HG02623 (cell line): ENCODE results near the gene SPAM1.
A peak's percentile ranks its signal among the peaks of the same experiment; 100 is the strongest.
"Not testable (repeated sequence)": the region's sequence is repeated elsewhere in the genome, so short reads cannot be mapped to it uniquely, and the experiment has no call there.

Experiments
- ATAC-seq: cut with Tn5 transposase; IDR thresholded peaks from one replicate; pipeline ENCODE4 v1.9.1; 2021; ENCODE audit warnings: moderate library complexity; ENCODE audit not compliant: unreplicated experiment

Gene SPAM1, protein sequence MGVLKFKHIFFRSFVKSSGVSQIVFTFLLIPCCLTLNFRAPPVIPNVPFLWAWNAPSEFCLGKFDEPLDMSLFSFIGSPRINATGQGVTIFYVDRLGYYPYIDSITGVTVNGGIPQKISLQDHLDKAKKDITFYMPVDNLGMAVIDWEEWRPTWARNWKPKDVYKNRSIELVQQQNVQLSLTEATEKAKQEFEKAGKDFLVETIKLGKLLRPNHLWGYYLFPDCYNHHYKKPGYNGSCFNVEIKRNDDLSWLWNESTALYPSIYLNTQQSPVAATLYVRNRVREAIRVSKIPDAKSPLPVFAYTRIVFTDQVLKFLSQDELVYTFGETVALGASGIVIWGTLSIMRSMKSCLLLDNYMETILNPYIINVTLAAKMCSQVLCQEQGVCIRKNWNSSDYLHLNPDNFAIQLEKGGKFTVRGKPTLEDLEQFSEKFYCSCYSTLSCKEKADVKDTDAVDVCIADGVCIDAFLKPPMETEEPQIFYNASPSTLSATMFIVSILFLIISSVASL

DNA sequence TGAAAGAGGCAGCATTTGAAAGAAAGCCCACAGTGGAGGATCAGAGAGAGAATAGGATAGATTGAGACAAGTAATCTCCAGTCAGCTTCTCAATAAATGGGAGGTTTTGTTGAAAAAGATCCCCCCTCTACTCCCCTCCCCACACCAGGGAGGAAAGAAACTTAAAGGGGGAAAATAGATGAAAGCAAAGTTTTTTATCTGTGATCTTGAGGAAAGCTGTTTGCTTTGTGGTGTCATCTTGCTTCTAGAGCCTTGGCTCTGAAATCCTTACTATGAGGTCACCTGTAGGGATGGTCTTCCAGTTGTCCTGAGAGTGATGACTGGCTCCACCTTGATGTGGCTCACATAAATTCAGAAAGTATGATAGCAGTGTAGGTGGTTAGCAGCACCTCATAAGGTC lies at the start of gene SPAM1:
Gene SPAM1 (plus strand): TSS at position 301 of the 400 bp plus-strand sequence. CDS start 28,330 bp downstream, outside the sequence.
- no peak for ATAC-seq

DNA sequence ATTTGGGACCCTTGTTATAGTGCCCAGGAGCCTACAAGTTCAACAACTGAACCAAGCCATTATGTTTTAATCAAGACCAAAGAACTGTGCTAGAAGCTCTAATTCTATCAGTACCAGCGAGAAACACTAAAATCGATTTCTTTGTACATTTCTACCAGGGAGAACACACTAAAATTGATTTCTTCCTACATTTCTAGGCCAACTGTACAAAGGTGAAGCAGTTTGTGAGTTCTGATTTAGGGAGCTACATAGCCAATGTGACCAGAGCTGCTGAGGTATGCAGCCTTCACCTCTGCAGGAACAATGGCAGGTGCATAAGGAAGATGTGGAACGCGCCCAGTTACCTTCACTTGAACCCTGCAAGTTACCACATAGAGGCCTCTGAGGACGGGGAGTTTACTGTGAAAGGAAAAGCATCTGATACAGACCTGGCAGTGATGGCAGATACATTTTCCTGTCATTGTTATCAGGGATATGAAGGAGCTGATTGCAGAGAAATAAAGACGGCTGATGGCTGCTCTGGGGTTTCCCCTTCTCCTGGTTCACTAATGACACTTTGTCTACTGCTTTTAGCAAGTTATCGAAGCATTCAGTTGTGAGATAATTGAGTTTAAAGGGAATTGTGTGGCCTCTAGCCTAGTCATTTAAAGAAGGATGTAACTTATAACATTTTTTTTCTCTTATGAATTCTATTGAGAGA lies 48.3 kb upstream of the SPAM1 start:
- no peak for ATAC-seq

DNA sequence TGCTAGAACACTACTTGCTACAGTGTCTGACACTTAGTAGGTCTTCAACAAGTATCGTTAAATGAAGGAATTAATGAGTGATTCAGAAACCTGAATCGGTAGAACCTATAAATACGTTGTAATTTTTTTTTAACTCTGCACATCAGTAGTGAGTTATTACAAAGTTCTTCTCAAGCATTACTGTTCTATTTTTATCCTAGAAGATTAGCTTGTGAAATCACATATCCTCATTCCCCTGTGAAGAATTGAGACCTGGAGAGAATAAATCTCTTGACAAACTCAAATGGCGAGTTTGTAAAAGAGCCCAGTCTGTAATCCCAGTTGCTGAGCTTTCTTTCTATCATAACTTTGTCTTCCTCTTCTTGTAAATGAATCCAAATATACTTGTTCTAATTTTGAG lies 45.4 kb upstream of the SPAM1 start:
- no peak for ATAC-seq

DNA sequence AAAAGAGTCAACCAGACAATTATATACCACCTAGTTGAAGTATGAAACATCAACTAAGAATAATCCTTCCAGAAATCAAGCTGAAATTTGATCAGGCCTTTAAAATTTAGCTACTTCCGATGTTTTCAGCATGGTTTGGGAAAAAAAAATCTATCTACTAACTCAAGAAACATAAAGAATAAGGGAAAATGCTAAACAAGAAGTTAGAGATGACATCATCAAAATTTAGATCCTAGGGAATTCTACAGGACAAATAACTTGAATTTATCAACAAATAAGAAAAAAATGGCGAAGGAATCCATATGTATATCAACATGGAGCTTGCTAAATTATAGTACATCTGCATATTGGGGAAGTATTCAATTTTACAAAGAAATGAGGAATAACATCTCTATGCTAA lies 43.7 kb upstream of the SPAM1 start:
- ATAC-seq = no peak

DNA sequence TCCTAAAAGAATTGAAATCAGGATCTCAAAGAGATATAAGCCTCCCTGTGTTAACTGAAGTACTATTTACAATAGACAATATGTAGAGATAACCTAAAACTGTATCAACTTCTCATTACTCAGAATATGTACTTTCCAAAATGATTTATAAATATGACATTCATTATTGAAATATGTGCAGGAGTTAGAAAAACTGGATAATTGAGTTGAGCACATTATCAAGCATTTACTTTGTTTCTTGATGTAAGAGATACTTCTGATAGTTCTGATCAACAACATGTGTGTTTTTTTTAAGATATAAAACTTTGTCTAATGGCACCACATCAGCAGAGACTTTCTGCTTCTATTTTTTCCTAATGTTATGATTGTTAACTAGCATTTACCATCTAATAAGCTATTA lies 41.9 kb upstream of the SPAM1 start:
- ATAC-seq = no peak

DNA sequence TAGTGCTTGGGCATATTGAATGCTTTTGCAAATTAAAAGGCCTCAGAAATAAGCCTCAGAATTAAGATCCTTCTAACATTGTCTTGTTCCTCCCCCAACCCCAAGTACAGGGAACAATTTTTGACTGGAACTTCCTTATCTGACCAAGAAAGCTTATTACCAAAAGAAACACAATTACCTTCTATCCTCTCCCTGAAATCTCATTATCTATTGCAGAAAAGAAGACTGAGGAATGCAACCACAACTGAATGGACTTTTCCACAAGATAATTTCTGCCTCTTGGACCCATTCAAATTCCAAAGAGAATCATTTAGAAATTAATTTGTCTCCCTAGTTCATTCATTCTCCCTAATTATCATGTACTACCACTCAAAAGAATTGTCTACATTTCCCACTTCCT lies 36.8 kb upstream of the SPAM1 start:
- ATAC-seq = no peak

DNA sequence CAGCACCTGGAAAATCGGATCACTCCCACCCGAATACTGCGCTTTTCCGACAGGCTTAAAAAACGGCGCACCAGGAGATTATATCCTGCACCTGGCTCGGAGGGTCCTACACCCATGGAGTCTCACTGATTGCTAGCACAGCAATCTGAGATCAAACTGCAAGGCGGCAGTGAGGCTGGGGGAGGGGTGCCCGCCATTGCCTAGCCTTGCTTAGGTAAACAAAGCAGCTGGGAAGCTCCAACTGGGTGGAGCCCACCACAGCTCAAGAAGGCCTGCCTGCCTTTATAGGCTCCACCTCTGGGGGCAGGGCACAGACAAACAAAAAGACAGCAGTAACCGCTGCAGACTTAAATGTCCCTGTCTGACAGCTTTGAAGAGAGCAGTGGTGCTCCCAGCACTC lies 30.3 kb upstream of the SPAM1 start:
- not testable (repeated sequence) for ATAC-seq

DNA sequence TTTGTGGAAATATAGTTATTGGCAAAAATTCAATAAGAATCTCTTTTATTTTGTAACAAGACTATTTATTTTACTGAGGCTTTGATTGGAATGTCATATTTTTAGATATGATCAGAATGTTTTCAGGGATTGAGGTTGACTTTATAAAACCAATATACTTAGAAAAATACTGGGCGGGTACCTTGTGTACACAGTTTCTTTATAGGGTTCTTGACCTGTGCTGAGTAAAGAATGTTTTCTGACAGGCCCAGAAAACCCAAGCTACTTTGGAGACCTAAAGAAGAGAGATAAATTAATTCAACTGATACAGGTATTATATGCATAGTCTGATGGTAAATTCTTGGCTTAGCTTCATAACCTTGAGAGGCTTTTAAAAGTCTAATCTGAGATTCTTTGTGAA lies 23.9 kb upstream of the SPAM1 start:
- no peak for ATAC-seq

DNA sequence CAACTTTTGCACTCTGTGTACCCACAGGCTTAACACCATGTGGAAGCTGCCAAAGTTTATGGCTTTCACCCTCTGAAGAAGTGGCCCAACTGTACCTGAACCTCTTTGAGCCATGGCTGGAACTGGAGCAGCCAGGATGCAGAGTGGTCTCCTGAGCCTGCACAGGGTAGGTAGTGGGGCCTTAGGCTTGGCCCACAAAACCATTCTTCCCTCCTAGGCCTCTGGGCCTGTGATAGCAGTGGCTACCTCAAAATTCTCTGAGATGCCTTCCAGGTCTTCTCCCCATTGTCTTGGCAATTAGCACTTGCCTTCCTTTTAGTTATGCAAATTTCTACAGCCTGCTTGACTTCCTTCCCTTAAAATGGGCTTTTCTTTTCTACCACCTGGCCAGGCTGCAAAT lies 19.3 kb upstream of the SPAM1 start:
- no peak for ATAC-seq

DNA sequence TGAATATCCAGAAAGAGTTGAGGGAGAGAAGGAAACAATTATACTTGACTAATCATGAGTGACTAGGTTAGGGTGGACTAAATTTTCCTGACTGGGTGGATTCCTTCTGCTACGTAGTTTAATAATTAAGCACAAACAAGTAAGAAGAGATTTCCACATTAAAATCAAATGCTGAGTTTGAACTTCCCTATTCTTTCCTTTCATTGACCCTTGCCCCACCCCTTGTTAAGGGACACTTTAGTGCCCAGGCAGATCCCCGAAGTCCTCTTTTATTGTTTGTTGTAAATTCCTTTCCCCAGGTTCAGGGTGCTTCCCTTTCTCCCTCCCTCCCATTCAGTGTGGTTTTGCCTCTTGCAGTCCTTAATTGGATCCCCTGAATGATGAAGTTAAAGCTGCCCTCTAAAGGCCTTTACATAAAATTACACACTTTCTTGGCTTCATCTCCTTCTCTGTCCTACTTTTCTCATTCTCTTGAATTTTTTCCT lies 8.8 kb upstream of the SPAM1 start:
- peak; percentile 56 for ATAC-seq

DNA sequence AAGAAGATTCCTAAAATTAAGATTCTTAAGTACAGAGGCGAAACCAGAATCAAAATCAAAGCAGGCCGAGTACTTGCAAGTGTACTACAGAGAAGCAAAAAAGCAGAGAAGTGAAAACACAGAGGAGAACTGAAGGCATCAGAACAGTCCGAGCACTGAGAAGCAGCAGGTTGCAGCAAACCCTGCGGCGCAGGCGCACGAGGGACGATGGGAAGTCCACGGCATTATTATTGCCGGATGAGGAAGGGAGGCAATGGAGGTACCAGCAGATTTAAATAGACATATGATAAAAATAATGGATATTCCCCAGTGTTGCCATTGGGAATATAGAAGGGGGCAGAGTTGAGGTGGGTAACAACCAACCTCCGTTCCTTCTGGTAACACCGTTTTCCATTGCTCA lies 7.2 kb upstream of the SPAM1 start:
- no peak for ATAC-seq

DNA sequence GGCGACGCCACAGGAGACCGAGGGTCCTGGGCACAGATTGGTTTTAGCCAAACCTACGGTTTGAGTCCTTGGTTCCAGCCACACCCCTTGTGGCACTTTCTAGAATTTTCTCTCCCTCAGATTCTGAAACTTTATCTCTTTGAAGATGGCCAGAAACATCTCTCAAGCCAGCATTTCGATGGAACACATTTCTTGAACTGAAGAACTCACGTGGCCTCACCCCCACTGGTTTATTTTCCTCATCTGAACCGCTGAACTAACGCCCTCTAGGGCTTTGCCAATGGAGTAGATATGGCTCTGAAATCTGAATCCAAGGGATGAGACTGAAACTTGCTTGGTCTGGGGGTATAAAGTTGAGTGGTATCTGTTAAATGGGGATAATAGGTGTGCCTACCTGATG lies 6.7 kb upstream of the SPAM1 start:
- ATAC-seq = no peak

DNA sequence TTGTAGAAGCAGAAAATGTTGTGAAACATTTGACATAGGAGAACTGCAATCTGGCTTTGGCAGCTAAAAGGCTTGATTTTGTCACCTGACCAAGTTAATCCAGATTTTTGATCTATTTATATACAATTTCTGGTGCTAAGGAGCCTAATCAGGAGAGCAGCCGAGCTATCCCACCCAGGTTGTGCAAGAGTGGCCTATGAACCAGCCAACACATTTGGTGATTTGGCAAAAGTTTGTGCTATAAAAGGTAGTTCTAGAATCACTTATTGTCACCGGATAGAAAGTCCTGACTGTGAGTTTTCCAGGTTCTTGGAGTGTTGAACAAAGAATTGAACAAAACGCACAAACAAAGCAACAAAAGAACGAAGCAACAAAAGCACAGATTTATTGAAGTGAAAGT lies 1.4 kb upstream of the SPAM1 start:
- ATAC-seq = no peak

DNA sequence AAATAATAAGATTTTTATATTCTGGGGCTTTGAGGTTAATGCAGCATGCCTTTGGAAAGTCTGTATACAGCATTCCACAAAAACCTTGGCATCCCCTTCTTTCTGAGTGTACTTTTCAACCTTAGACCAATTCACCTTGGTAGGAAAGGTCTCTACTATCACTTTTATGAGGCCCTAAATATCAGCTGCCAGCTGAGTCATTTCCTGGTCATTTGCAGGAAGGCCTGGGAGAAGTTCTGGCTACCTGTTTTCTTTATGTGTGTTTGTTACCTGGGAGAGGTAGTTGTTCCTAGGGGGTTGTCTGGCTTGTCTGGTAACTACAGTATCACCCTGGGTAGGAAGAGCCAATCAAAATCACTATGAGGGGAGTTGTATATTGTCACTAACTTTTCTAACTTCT lies 4.1 kb downstream of the SPAM1 start:
- no peak for ATAC-seq

DNA sequence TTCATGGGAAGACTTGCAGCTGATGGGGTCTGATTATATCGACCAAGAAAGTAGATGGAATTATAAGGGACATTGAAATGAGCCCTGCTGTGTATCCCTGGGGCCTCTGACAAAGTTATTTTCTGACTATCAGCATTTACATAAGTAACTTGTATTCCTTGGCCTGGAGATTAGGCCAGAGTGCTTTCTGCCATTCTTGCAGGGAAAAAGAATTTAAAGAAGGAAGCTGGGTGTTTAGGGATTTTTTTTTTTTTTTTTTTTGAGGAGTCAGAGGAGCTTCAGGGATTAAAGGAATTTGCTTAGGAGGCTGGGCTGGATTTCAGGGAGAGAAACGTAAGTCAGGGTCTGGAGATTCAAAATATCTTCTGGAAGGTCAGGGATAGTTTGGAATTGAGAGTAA lies 4.6 kb downstream of the SPAM1 start:
- no peak for ATAC-seq

DNA sequence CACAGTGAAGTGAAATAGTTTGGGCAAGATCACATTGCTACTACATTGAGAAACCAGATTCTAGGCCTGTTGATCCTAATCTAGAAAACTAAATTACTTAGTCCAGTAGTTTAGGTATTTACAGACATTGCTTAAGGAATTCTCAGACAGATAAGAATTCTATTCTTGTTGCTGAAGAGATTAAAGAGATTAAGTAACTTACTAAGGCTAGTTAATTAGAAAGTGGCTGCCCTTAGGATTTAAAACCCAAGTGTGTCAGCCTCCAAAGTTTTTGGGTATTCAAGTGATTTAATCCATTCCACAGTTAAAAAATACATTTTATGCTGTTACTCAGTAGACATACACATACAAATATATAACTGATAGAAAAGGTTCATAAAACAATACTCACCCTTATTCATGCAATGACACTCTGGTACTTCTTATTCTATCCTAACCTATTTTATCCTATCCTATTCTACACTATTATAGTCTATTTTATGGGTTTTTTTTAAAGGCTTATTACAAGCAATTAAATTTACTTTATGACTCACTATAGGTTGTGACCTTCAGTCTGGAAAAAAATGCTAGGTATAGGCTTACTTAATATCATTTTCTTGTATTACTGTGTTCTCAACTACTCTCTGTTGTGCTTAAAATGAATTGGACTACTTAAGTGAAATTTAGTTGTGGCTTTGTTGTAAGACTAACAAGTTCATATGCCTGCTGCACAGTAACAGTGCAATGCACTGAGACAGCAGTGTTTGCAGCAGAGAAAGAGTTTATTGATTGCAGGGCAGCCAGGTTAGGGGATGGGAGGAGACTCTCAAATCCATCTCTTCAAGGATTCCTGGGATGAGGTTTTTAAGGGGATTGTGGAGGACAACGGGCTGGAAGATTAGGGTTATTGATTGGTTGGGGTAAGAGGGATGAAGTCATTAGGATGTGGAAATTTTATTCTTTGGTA lies 10.7 kb downstream of the SPAM1 start:
- no peak for ATAC-seq

DNA sequence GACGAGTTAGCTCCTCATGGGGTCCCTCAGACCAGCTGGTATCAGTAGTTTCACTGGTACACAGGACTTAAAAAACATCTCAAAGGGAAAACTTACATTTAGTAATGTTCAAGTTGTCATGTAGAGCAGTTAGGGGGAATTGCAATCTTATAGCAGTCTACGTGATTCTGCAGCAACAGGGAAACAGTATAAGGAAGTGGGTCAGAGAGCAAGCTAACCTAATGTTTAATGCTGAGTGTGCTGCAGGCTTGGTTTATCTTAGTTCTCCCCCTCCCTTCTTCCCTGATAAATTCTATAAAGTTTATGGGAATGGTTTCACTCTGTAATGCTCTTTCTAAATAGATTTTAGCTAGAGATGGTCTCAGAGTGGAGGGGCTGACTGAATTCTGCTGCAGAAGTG lies 11.3 kb downstream of the SPAM1 start:
- ATAC-seq = no peak

DNA sequence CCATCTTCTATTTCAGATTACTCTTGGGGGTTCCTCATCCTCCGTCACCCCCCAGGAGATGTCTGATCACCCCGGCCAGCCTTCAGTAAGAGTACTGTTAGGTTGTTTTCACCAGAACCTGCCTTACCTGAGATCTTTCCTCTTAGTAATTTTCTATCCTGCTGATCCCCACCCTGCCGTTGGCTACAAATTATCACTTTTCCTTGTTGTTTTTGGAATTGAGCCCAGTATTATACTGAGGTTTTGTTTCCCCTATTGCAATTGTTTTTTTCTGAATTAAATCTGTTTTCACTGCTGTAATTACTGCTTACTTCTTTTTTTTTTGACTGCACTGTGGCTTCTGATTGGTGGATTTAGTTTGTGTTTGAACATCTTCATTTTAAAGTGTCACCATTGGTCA lies 14.7 kb downstream of the SPAM1 start:
- no peak for ATAC-seq

DNA sequence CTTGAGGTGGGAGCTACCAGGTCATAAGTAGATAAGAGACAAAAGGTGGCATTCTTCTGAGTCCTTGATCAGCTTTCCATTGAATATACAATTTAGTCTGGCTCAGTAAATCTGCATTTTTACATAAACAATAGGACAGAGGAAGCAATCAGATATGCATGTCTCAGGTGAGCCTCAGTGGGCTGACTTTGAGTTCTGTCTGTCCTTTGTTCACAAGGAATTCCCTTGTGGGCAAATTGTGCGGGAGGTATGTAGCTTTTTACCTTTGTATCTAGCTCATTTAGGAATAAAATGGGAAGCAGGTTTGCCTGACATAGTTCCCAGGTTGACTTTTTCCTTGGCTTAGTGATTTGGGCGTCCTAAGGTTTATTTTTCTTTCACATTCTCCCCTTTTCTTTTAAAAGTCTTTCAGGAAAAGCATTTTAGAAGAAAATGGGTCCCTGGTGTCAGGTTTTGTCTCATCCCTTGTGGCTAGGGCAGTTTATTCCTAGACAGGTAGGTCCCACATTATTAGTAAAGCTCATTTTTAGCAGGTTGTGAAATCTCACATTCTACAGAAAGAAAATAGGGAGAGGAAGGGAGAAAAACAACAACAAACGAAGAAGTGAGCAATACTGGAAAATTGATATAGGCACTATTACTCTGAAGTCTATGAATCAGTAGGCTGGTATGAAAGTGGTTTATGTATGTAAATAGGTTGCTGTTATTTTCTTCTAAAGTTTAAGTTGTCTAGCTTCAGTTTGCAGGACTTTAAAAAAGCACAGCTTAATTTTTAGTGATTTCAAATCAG lies 16.5 kb downstream of the SPAM1 start:
- ATAC-seq = no peak

DNA sequence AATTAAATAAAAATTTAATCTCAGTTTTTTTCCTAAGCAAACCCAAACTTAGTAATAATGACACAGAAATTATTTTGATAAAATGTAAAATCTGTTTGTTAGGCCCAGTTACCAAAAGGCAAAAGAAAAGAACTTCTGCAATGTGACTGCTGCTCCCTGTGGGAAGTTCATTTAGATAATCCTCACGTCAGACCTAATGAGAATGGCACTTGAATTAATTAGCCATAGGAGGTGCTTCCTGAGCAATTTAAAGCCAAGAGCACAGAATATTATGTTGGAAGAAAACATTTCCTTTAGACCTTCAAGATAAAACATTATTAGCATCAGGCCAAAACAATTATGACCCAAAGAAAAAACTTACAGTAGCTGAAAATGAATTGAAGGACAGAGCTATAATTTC lies 19.4 kb downstream of the SPAM1 start:
- ATAC-seq = no peak
